Activated CD8-positive, alpha-beta memory T cell treated with anti-CD3 and anti-CD28 coated beads, Interleukin-2, amount 50 U/mL, for 1 hour (primary cell): ENCODE results near the gene MAGI2.

Experiments
- DNase-seq: peaks from one replicate; pipeline ENCODE4 v3.0.0-alpha.2; 2020; ENCODE audit errors: extremely low read depth

The MAGI2 gene

GRCh38 chr7:79376299-79377025 is 77.0 kb downstream of the MAGI2 start:
- DNase-seq, result no peak

- DNase-seq, result no peak
Measured at GRCh38 chr7:79361214-79361613, 92.3 kb downstream of the MAGI2 start.

GRCh38 chr7:79359827-79360226 is 93.6 kb downstream of the MAGI2 start:
- no peak for DNase-seq

GRCh38 chr7:79357101-79357500 is 96.4 kb downstream of the MAGI2 start:
- no peak for DNase-seq

- no peak for DNase-seq
Measured at GRCh38 chr7:79353720-79354468, 99.6 kb downstream of the MAGI2 start.

- no peak for DNase-seq
Measured at GRCh38 chr7:79352323-79352722, 101.1 kb downstream of the MAGI2 start.

GRCh38 chr7:79347351-79347750 is 106.1 kb downstream of the MAGI2 start:
- no peak for DNase-seq

- DNase-seq, result no peak
Measured at GRCh38 chr7:79341902-79342301, 111.6 kb downstream of the MAGI2 start.

- no peak for DNase-seq
Measured at GRCh38 chr7:79340212-79340611, 113.3 kb downstream of the MAGI2 start.

- no peak for DNase-seq
Measured at GRCh38 chr7:79339208-79339925, 114.1 kb downstream of the MAGI2 start.

- DNase-seq, result no peak
Measured at GRCh38 chr7:79337717-79338116, 115.8 kb downstream of the MAGI2 start.

GRCh38 chr7:79334841-79335240 is 118.6 kb downstream of the MAGI2 start:
- DNase-seq, result no peak

GRCh38 chr7:79334334-79334733 is 119.1 kb downstream of the MAGI2 start:
- DNase-seq, result no peak

- no peak for DNase-seq
Measured at GRCh38 chr7:79332091-79332490, 121.4 kb downstream of the MAGI2 start.

- no peak for DNase-seq
Measured at GRCh38 chr7:79329464-79329863, 124.0 kb downstream of the MAGI2 start.

- no peak for DNase-seq
Measured at GRCh38 chr7:79320741-79321473, 132.6 kb downstream of the MAGI2 start.

GRCh38 chr7:79319369-79319768 is 134.1 kb downstream of the MAGI2 start:
- no peak for DNase-seq

- no peak for DNase-seq
Measured at GRCh38 chr7:79317728-79318127, 135.7 kb downstream of the MAGI2 start.

- DNase-seq, result no peak
Measured at GRCh38 chr7:79312022-79312421, 141.4 kb downstream of the MAGI2 start.

- no peak for DNase-seq
Measured at GRCh38 chr7:79308192-79308591, 145.3 kb downstream of the MAGI2 start.

GRCh38 chr7:79307376-79307775 is 146.1 kb downstream of the MAGI2 start:
- DNase-seq, result no peak

GRCh38 chr7:79304711-79305110 is 148.8 kb downstream of the MAGI2 start:
- DNase-seq, result no peak
